ENCODE measurements around the gene ZNF107.

- TF ChIP-seq CTCF (IDR thresholded peaks at IDR 0.05) (no peak), POLR2A (IDR thresholded peaks at IDR 0.05) (no peak), EP300 (IDR thresholded peaks at IDR 0.05) (no peak)
Measured at GRCh38 chr7:64758151-64758550, 92.2 kb downstream of the ZNF107 start.

Data from tibial nerve (tissue), 4 donors.